G401 (cell line): ENCODE measurements around the gene MAT2A. TPM values are rescaled to one million over a fixed set of nuclear protein-coding genes. Genes with fewer than 3 reads are reported as not detected.
"Not testable (repeated sequence)": the region's sequence is repeated elsewhere in the genome, so short reads cannot be mapped to it uniquely, and the experiment has no call there.

Experiments
- DNase-seq: peaks from one replicate; pipeline ENCODE4 v3.0.0-alpha.2; 2015; ENCODE audit warnings: low spot score
- in situ Hi-C: cut with HindIII; loops from 2 replicates; pipeline ENCODE4 v1.10.0; 2016; ENCODE audit warnings: low sequenced_read_pairs, mixed read lengths
- total RNA-seq: library from RNA; depleted of rRNA; stranded (reverse); fragments of >200 nt; shearing (Covaris generic); gene quantifications from 2 replicates; pipeline ENCODE4 v1.2.3, GENCODE V29; 2014

MAT2A gene
- total RNA-seq, 1 experiment from 2014 or later, result 85.2 TPM

- in situ Hi-C loops, DNase-seq: not testable (repeated sequence)
These were observed 5.3 kb downstream of the MAT2A start for GRCh38 chr2:85544254-85544691.

- in situ Hi-C loops, DNase-seq: not testable (repeated sequence)
These were observed 6.2 kb downstream of the MAT2A start for GRCh38 chr2:85544915-85545779.

- DNase-seq, result no peak
- in situ Hi-C loops, result no loop called here
These were observed 6.8 kb downstream of the MAT2A start for GRCh38 chr2:85545780-85546240.

- in situ Hi-C loops, result no loop called here
- no peak for DNase-seq
These were observed 8.3 kb downstream of the MAT2A start for GRCh38 chr2:85547089-85547858.

GRCh38 chr2:85547859-85548607, 9.1 kb downstream of the MAT2A start:
- DNase-seq, result no peak
- in situ Hi-C loops, result no loop called here

GRCh38 chr2:85548608-85548900, 9.6 kb downstream of the MAT2A start:
- no peak for DNase-seq
- in situ Hi-C loops, result no loop called here

- in situ Hi-C loops, result no loop called here
- DNase-seq, result no peak
These were observed 10.1 kb downstream of the MAT2A start for GRCh38 chr2:85549095-85549494.

GRCh38 chr2:85549826-85550225, 10.9 kb downstream of the MAT2A start:
- no peak for DNase-seq
- in situ Hi-C loops, result no loop called here

GRCh38 chr2:85550486-85550885, 11.5 kb downstream of the MAT2A start:
- no peak for DNase-seq

GRCh38 chr2:85551698-85552678, 13.0 kb downstream of the MAT2A start:
- in situ Hi-C loops, result no loop called here
- peak; percentile 89 for DNase-seq

More at GRCh38 chr2:85550486-85550885, 11.5 kb downstream of the MAT2A start:
- in situ Hi-C loops, result no loop called here

- DNase-seq, result no peak
- in situ Hi-C loops, result no loop called here
These were observed 14.2 kb downstream of the MAT2A start for GRCh38 chr2:85553184-85553583.

GRCh38 chr2:85554980-85555612, 16.1 kb downstream of the MAT2A start:
- in situ Hi-C loops, result no loop called here
- no peak for DNase-seq

GRCh38 chr2:85557130-85557529, 18.2 kb downstream of the MAT2A start:
- no peak for DNase-seq
- in situ Hi-C loops, result no loop called here

GRCh38 chr2:85558160-85558559, 19.2 kb downstream of the MAT2A start:
- in situ Hi-C loops, result no loop called here
- DNase-seq, result no peak

GRCh38 chr2:85560403-85560726, 21.4 kb downstream of the MAT2A start:
- DNase-seq, in situ Hi-C loops: not testable (repeated sequence)

GRCh38 chr2:85560812-85561279, 21.9 kb downstream of the MAT2A start:
- no peak for DNase-seq
- in situ Hi-C loops, result no loop called here

- DNase-seq, result peak; percentile 94
- in situ Hi-C loops, result no loop called here
These were observed 22.6 kb downstream of the MAT2A start, which contains the start of gene GGCX for GRCh38 chr2:85561280-85562212. TSS of gene GGCX (minus strand) at chr2:85561493. CDS start at chr2:85561428, 65 bp downstream.
